ENCODE measurements around the gene SPPL2B. TPM values are rescaled to one million over a fixed set of nuclear protein-coding genes. Genes with fewer than 3 reads are reported as not detected.

The SPPL2B gene
- total RNA-seq, 1 donor: 33.5 TPM

GRCh38 chr19:2290441-2291184, 37.9 kb upstream of the SPPL2B start:
- peak overlapping the region; percentile 55 for H3K4me3 ChIP-seq (ENCODE audit: low read length)
- H3K27me3 ChIP-seq (ENCODE audit: insufficient read depth, low read length): no peaks in the 10 kb centered on the region
- H3K4me1 ChIP-seq (ENCODE audit: insufficient read depth, low read length): peaks cover 71% of the 10 kb centered on the region
- H3K9me3 ChIP-seq (ENCODE audit: low read depth, low read length): no peaks in the 10 kb centered on the region

GRCh38 chr19:2291185-2291751, 37.2 kb upstream of the SPPL2B start:
- peak overlapping the region; percentile 55 for H3K4me3 ChIP-seq (ENCODE audit: low read length)
- peaks cover 73% of the 10 kb centered on the region for H3K4me1 ChIP-seq (ENCODE audit: insufficient read depth, low read length)
- no peaks in the 10 kb centered on the region for H3K27me3 ChIP-seq (ENCODE audit: insufficient read depth, low read length)
- no peaks in the 10 kb centered on the region for H3K9me3 ChIP-seq (ENCODE audit: low read depth, low read length)

DNA sequence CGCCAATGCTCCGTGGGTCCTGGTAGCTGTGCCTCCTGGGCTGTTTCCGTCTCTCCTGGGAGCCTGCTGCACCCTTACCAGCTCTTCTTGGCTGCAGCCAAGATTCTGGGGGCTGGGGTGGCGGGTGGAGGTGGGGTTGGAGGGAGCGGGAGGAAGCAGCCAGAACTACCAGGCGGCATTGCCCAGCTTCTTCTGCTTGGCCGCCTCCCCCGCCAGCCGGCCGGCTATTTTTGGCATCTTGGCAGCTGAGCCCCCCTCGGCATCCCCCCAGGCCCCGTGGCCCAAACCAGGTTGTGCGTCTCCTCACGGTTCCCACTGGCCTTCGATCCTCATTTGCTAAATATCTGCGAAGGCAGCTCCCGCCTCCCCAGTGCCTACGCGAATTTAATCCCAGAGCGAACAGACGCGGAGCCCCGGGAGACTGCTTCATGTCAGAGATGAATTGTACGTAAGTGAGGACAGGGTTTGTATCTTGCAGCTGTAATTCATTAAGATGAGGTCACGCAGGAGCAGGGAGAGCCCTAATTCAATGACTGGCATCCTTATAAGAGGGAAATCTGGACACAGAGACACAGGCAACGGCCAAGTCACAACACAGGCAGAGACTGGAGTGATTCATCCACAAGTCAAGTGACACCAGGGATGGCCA, 33.7 kb upstream of the SPPL2B start:
- Histone ChIP-seq H3K27me3 (ENCODE audit: insufficient read depth, low read length) (no peaks in the 10 kb centered on the region), H3K4me1 (ENCODE audit: insufficient read depth, low read length) (peaks cover 42% of the 10 kb centered on the region), H3K4me3 (ENCODE audit: low read length) (no peak overlapping the region), H3K9me3 (ENCODE audit: low read depth, low read length) (no peaks in the 10 kb centered on the region)

- Histone ChIP-seq H3K9me3 (ENCODE audit: low read depth, low read length) (no peaks in the 10 kb centered on the region), H3K4me3 (ENCODE audit: low read length) (no peak overlapping the region), H3K27me3 (ENCODE audit: insufficient read depth, low read length) (no peaks in the 10 kb centered on the region), H3K4me1 (ENCODE audit: insufficient read depth, low read length) (peaks cover 46% of the 10 kb centered on the region)
Observed at GRCh38 chr19:2296141-2296540, 32.3 kb upstream of the SPPL2B start.

GRCh38 chr19:2300533-2300932, 28.0 kb upstream of the SPPL2B start:
- Histone ChIP-seq H3K4me1 (ENCODE audit: insufficient read depth, low read length) (peaks cover 39% of the 10 kb centered on the region), H3K9me3 (ENCODE audit: low read depth, low read length) (no peaks in the 10 kb centered on the region), H3K4me3 (ENCODE audit: low read length) (no peak overlapping the region), H3K27me3 (ENCODE audit: insufficient read depth, low read length) (peaks cover 16% of the 10 kb centered on the region)

DNA sequence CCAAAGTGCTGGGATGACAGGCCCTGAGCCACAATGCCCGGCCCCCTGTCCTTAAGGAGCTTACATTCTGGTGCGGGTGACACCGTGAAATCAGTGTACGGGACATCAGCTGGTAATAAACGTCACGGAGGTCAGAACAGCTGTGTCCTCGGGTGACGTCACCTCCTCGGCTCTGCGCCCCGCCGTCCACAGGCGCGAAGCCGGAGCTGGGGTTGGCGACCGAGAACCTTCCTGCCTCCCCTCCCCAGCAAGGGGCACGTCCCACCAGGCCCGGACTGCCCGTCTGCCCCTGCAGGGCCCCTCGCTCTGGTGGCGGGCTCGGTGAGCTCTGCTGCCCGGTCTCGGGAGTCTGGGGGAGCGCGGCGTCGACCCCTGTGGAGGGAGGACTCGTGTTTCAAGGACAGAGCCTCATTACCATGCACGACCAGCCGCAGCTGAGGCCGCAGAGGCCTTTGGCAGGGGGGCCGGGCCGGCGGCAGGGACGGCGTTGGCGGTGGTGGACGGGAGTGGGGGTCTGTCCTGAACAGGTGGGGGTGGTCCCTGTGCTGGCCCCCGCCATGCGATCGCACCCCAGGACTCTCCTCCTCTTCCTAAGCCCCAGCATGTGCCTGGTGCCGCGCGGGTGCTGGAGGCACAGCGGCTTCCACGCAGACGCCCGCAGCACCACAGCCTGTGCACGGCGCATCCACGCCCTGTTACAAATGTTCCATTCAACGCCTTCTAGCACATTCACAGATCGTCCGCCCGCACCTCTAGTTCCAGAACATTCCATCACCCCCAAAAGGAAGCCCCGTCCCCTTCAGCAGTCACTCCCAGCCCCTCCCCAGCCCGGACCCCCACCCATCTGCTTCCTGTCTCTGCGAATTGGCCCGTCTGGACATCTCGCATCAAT, 25.9 kb upstream of the SPPL2B start:
- Histone ChIP-seq H3K4me3 (ENCODE audit: low read length) (no peak overlapping the region), H3K4me1 (ENCODE audit: insufficient read depth, low read length) (peaks cover 36% of the 10 kb centered on the region), H3K27me3 (ENCODE audit: insufficient read depth, low read length) (peaks cover 33% of the 10 kb centered on the region), H3K9me3 (ENCODE audit: low read depth, low read length) (no peaks in the 10 kb centered on the region)

DNA sequence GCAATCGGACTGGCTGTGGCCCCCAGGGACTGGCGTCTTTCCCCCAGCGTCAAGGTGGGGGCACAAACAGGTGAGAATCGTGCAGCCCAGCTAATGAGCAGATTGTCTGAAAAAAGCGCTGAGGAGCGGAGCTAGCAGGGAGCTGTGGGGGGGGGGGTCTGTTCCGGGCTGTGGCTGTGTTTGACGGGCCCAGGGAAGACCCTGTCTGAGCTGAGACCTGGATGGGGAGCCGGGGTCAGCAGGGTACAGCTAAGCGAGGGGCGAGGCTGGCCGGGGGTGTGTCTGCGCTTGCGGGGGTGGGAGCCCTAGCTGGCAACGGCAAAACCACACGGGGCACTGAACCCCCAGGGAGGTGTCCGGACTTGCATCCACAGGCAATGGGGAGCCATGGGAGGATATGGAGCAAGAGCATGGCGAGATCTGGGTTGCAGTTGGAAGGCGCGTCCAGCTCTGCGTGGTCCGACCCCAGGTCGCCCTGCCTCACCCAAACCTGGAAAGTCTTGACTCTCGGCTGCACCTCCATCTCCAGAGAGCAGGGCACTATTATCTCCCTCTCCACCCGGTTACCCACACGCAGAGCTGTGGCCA, 25.2 kb upstream of the SPPL2B start:
- no peaks in the 10 kb centered on the region for H3K9me3 ChIP-seq (ENCODE audit: low read depth, low read length)
- peaks cover 37% of the 10 kb centered on the region for H3K27me3 ChIP-seq (ENCODE audit: insufficient read depth, low read length)
- no peak overlapping the region for H3K4me3 ChIP-seq (ENCODE audit: low read length)
- peaks cover 38% of the 10 kb centered on the region for H3K4me1 ChIP-seq (ENCODE audit: insufficient read depth, low read length)

DNA sequence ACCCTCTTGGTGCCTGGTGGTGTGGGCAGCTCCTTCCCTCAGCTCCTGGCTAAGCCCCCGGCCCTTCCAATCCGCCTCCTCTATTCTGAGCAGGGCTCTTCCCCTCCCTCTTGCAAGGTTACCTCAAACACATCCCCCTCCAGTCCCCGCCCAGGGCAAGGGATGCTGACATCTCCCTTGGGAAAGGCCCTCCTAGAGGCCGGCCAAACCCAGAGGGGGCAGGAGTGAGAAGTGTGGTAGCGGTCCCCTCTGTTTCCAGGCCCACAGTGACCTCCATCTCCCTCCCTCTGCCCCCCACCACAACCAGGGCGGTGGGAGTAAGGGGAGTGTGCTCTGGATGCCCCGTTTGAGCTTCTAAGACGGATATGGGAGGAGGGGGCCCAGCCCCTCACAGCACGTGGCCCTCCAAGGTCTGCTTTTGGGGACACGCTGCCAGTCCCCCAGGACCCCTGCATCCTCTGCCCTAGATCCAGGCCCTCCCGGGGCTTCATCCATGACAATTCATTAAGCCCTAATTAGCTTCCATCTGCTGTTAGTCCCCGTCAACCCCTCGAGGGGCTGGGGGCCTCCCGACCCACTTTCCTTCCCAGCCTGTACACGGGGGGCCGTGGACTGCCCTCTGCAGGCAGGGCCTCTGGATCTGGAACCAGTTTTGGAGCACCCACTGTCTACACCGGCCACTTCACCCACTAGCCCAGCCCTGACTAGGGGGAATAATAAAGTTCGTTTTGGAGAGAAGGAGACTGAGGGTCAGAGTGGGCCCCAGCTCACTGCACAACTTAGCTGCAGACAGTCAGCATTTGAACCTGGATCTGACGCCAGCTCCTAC, 22.8 kb upstream of the SPPL2B start:
- no peak overlapping the region for H3K4me3 ChIP-seq (ENCODE audit: low read length)
- H3K9me3 ChIP-seq (ENCODE audit: low read depth, low read length): no peaks in the 10 kb centered on the region
- peaks cover 53% of the 10 kb centered on the region for H3K27me3 ChIP-seq (ENCODE audit: insufficient read depth, low read length)
- H3K4me1 ChIP-seq (ENCODE audit: insufficient read depth, low read length): peaks cover 35% of the 10 kb centered on the region

DNA sequence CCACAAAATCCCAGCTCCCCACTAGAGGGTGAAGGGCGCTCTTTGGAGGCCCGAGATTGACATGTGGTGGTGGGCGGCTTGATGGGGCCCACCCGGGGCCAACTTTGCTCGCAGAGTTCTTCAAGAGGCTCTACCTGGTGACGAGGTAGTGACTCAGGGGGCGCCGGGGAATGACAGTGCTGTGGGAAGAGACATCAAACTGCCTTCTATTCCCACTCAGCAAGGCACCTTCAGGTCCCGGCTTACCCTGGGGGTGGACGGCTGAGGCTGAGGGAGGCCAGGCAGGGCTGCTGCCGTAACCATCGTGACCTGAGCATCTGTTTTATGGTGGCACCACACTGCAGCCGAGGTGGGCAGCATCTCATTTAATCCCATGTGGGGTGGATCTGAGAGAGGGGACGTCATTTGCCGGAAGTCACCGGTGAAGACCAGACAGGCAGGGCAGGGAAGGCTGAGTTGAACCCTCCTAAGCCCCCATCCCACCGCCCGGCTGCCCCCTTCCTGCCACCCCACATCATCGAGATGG, 22.1 kb upstream of the SPPL2B start:
- Histone ChIP-seq H3K4me3 (ENCODE audit: low read length) (no peak overlapping the region), H3K27me3 (ENCODE audit: insufficient read depth, low read length) (peaks cover 53% of the 10 kb centered on the region), H3K4me1 (ENCODE audit: insufficient read depth, low read length) (peaks cover 28% of the 10 kb centered on the region), H3K9me3 (ENCODE audit: low read depth, low read length) (no peaks in the 10 kb centered on the region)

GRCh38 chr19:2306971-2307370, 21.5 kb upstream of the SPPL2B start:
- H3K4me1 ChIP-seq (ENCODE audit: insufficient read depth, low read length): peaks cover 26% of the 10 kb centered on the region
- no peak overlapping the region for H3K4me3 ChIP-seq (ENCODE audit: low read length)
- no peaks in the 10 kb centered on the region for H3K9me3 ChIP-seq (ENCODE audit: low read depth, low read length)
- H3K27me3 ChIP-seq (ENCODE audit: insufficient read depth, low read length): peaks cover 53% of the 10 kb centered on the region

- peaks cover 23% of the 10 kb centered on the region for H3K4me1 ChIP-seq (ENCODE audit: insufficient read depth, low read length)
- H3K27me3 ChIP-seq (ENCODE audit: insufficient read depth, low read length): peaks cover 54% of the 10 kb centered on the region
- no peak overlapping the region for H3K4me3 ChIP-seq (ENCODE audit: low read length)
- no peaks in the 10 kb centered on the region for H3K9me3 ChIP-seq (ENCODE audit: low read depth, low read length)
Observed at GRCh38 chr19:2307518-2308012, 20.9 kb upstream of the SPPL2B start.

DNA sequence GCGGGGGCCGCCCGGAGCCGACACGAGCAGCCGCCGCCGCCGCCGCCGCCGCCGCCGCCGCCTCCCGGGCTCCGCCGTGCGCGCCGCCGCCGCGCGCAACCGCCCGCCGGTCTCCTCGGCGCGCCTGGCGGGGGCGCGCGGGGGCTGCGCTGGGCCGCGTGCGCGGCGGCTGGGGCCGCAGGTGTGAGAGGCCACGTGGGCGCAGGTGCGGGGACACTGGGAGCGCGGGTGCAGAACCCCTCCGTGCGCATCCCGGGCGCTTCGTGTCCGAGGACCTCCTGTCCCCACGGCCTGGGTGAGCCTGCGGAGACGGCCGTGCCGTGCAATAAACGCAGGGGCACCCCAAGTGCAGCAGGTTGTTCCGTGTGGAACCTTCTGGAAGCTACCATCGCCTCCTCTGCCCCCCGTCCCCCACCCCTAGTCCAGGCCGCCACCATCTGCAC, 20.3 kb upstream of the SPPL2B start, which contains the start of gene LINGO3:
TSS of gene LINGO3 (minus strand) at position 41 of the 443 bp plus-strand sequence. CDS start 16,378 bp downstream, outside the sequence.
- H3K27me3 ChIP-seq (ENCODE audit: insufficient read depth, low read length): peaks cover 52% of the 10 kb centered on the region
- H3K4me3 ChIP-seq (ENCODE audit: low read length): no peak within 1 kb of the TSS
- H3K4me1 ChIP-seq (ENCODE audit: insufficient read depth, low read length): peaks cover 19% of the 10 kb centered on the region
- no peaks in the 10 kb centered on the region for H3K9me3 ChIP-seq (ENCODE audit: low read depth, low read length)

DNA sequence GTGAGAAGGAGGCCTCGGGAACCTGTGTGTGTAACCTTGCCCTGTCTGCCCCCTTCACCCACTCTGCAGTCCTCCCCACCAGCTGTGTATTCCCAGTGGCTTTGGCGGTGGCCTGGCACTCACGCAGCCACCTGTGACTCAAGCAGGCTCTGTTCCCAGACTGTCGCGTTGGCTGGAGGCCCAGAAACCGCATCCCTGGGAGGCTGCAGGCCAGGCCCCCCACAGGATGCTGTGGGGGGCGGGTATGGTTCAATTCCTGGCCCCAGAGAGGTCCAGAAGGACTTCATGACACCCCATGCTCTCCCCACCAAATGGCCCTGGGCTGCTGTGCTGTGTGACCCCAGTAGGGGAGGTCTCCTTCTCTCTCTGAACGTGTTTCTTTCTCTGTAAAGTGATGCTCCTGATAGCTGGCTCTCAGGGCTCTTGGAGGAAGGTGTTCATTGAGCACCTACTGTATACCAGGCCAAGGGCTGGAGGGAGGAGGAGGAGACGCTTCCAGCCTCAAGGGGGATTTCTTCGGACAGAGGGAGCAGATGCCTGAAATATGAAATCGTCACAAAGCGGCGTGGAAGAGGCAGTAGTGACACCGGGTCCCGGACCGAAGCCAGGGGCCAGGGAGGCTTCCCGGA, 18.6 kb upstream of the SPPL2B start:
- H3K4me3 ChIP-seq (ENCODE audit: low read length): no peak overlapping the region
- peaks cover 9% of the 10 kb centered on the region for H3K4me1 ChIP-seq (ENCODE audit: insufficient read depth, low read length)
- no peaks in the 10 kb centered on the region for H3K9me3 ChIP-seq (ENCODE audit: low read depth, low read length)
- peaks cover 45% of the 10 kb centered on the region for H3K27me3 ChIP-seq (ENCODE audit: insufficient read depth, low read length)

Measured in mononuclear cell (primary cell).